NCI-H2196 treated with DMSO at 0.1 percent for 48 hours (cell line): ENCODE results near the gene KIF13A.
"Not testable (repeated sequence)": the region's sequence is repeated elsewhere in the genome, so short reads cannot be mapped to it uniquely, and the experiment has no call there.

Experiments
- DNase-seq: peaks from one replicate; lab custom pipeline; 2025; ENCODE audit not compliant: unreplicated experiment; lab: John Stamatoyannopoulos, UW

Gene KIF13A

GRCh38 chr6:17851720-17852161 is 135.7 kb downstream of the KIF13A start:
- DNase-seq = no peak

GRCh38 chr6:17851001-17851719 is 136.3 kb downstream of the KIF13A start:
- DNase-seq = no peak

- DNase-seq = no peak
These were observed 137.2 kb downstream of the KIF13A start for GRCh38 chr6:17850281-17850680.

GRCh38 chr6:17847203-17847760 is 140.2 kb downstream of the KIF13A start:
- DNase-seq = no peak

GRCh38 chr6:17846762-17847161 is 140.7 kb downstream of the KIF13A start:
- DNase-seq = no peak

- no peak for DNase-seq
These were observed 141.8 kb downstream of the KIF13A start for GRCh38 chr6:17845598-17845997.

GRCh38 chr6:17844967-17845366 is 142.5 kb downstream of the KIF13A start:
- not testable (repeated sequence) for DNase-seq

GRCh38 chr6:17842934-17843821 is 144.3 kb downstream of the KIF13A start:
- DNase-seq = no peak

- no peak for DNase-seq
These were observed 145.2 kb downstream of the KIF13A start for GRCh38 chr6:17842014-17842776.

- DNase-seq = no peak
These were observed 147.8 kb downstream of the KIF13A start for GRCh38 chr6:17839513-17840223.

- DNase-seq = no peak
These were observed 151.1 kb downstream of the KIF13A start for GRCh38 chr6:17836293-17836692.

GRCh38 chr6:17835784-17836183 is 151.7 kb downstream of the KIF13A start:
- DNase-seq = no peak

GRCh38 chr6:17831135-17831534 is 156.3 kb downstream of the KIF13A start:
- no peak for DNase-seq

GRCh38 chr6:17829905-17830304 is 157.5 kb downstream of the KIF13A start:
- DNase-seq = no peak

GRCh38 chr6:17828149-17828548 is 159.3 kb downstream of the KIF13A start:
- no peak for DNase-seq

GRCh38 chr6:17826301-17826700 is 161.1 kb downstream of the KIF13A start:
- no peak for DNase-seq

GRCh38 chr6:17820055-17820454 is 167.4 kb downstream of the KIF13A start:
- DNase-seq = no peak

GRCh38 chr6:17817763-17818162 is 169.7 kb downstream of the KIF13A start:
- DNase-seq = no peak

GRCh38 chr6:17816921-17817611 is 170.4 kb downstream of the KIF13A start:
- DNase-seq = no peak

GRCh38 chr6:17813542-17813941 is 173.9 kb downstream of the KIF13A start:
- no peak for DNase-seq
